GM18519 (cell line): ENCODE measurements around the gene DNAJB13.

Experiments
- ATAC-seq: cut with Tn5 transposase; IDR thresholded peaks from one replicate; pipeline ENCODE4 v1.9.1; 2021; ENCODE audit warnings: mild to moderate bottlenecking, moderate library complexity; ENCODE audit not compliant: unreplicated experiment, low FRiP score

DNAJB13 gene

DNA sequence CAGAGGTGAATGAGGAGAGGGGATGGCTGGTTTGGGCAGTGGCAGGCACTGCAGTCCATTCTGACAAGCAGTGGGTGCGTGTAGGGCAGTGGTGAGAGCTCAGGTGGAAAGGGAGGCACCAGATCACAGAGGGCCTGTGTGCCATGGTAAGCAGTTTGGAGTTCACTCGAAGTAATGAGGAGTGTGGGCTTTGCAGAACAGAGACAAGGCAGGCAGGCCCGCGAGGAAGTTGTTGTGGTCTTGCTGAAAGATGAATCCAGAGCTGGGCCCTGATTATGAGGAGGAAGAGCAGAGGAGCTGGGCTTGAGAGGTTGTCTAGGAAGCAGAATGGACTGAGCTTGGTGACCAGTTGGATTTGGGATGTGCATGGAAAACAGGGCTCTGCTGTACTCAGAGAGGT lies 1.6 kb upstream of the DNAJB13 start:
- ATAC-seq = no peak

DNA sequence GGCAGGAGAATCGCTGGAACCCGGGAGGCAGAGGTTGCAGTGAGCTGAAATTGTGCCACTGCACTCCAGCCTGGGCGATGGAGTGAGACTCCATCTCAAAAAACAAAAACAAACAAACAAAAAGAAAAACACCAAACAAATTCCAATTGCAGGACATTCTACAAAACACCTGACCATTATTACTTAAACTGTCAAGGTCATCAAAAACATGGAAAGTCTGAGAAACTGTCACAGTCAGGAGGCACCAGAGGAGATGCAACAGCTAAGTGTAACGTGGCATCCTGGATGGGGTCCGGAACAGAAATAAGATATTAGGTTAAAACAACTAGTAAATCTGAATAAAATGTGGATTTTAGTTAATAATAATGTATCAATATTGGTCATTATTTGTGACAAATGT lies 914 bp upstream of the DNAJB13 start:
- ATAC-seq = no peak

- ATAC-seq = no peak
Observed at GRCh38 chr11:73951797-73952196, 971 bp downstream of the DNAJB13 start.

GRCh38 chr11:73956876-73957653 lies 6.2 kb downstream of the DNAJB13 start:
- no peak for ATAC-seq

GRCh38 chr11:73957654-73958361 lies 7.0 kb downstream of the DNAJB13 start:
- ATAC-seq = no peak

DNA sequence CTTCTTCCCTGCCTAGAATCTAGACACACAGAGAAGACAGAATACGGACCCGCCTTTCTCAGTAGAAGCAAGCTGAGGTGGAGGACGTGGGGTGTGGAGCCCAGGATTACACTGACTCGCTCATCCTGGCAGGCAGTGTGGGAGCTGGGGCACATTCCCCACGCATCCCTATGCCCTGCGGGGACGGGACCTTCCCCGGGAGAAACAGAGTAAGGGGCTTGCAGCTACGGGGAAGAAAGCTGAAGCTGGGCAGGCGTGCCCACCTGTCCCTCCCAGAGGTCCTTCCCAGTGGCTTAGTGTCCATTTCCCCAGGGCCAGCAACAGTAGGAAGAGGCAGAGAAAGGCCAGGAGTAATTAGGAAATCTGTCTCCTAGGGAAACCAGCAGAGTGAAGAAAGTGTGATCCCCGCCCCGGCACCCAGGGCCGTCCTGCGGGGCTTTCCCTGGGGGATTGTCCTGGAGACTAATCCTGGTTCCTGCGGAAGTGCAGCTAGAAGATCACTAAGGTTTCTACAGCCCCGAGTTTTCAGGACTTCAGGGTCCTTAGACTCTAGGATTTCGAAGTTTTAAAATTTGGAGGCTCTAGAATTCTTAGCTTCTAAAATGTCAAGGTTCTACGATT lies 7.8 kb downstream of the DNAJB13 start:
- ATAC-seq = no peak

DNA sequence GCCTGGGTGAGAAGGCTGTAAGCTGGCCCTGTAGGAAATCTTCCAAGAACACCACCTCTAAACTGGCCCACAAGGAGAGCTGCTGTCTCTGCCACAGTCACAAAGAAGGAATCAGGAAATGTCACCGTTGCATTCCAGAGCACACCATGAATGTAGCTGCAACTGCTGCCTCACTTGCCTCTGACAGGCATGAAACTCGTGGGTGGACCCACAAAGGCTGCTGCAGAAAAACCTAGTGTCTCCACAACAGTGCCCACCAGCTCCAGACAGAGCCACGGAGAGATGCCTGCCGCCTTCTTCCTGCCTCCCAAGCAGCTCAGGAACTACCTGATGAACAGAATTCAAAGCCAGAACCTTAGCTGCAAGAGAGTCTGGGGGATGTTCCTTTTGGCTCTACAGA lies 10.5 kb downstream of the DNAJB13 start:
- ATAC-seq = no peak

GRCh38 chr11:73962101-73962705 lies 11.4 kb downstream of the DNAJB13 start:
- no peak for ATAC-seq

DNA sequence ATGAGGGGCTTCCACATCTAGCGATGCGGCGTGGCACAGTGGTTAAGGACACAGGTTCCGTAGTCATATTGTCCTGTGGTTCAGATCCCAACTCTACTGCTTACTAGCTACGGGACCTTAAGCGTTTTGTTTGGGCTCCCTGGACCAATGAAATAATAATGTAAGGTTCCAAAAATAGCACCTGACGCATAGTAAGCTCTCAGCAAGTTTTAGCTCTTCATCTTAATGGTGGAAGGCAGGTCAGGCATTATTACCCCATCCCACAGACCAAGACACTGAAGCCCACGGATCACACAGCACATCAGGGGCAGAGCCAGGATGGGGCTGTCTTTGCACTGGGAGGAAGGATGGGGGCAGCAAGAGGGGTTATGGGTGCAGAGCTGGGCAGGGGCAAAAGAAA lies 13.0 kb downstream of the DNAJB13 start:
- no peak for ATAC-seq

DNA sequence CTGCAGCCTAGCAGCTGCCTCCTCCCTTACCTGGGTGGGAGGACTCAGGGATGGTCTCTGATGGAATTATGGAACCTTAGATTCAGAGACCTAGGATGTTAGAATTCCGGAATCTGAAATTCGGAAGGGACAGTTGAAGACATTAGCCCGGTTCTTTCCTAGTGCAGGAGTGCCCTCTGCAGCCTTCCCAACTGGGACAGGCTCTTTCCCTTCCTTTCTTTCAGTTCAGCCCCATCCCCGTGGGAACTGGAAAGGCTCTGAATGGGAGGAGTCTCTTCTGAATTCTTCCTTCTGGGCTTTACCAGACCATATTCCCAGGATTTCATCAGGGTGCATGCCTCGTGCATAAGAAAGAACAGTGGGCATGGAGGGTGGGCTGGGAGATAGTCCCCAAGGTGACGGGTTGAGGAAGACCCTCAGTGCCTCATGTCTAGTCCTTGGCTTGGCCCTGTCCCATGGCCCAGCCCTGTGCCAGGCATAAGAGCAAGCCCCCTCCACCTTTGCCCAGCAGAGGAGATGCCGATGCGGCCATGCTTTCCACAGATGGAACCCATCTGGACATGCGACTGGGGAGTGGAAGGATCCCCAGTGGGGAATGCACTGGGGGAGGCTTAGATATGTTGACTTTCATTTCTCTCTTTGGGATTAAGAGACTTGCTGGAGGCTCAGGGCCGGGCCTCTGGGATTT lies 14.4 kb downstream of the DNAJB13 start:
- no peak for ATAC-seq

- ATAC-seq = no peak
Observed at GRCh38 chr11:73965764-73966121, 14.9 kb downstream of the DNAJB13 start.

DNA sequence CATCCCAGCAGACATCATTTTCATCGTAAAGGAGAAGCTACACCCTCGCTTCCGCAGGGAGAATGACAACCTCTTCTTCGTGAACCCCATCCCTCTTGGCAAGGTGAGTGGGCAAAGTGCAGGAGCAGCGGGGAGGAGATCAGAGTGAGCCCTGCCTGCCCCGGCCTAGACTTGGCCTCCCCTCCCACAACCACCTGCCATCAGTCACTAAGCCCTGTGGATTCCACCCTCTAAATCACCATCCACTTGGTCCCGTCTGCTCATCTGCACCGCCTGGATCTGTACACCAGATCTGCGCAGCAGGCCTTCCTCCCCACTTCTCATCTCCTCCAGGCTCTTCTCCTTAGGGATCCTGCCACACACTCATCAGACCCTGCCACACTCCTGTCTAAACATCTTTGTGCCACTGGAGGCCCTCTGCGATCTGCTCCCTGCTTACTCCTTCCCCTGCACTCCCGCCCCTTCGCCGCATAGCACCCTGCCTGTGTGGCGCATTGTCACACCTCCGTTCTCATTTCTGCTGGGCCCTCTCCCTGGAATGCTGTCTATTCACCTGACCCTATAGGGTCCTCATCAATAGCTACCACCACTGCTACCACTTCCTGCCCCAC lies 17.6 kb downstream of the DNAJB13 start:
- no peak for ATAC-seq

- ATAC-seq = no peak
Observed at GRCh38 chr11:73969091-73969490, 18.3 kb downstream of the DNAJB13 start.

DNA sequence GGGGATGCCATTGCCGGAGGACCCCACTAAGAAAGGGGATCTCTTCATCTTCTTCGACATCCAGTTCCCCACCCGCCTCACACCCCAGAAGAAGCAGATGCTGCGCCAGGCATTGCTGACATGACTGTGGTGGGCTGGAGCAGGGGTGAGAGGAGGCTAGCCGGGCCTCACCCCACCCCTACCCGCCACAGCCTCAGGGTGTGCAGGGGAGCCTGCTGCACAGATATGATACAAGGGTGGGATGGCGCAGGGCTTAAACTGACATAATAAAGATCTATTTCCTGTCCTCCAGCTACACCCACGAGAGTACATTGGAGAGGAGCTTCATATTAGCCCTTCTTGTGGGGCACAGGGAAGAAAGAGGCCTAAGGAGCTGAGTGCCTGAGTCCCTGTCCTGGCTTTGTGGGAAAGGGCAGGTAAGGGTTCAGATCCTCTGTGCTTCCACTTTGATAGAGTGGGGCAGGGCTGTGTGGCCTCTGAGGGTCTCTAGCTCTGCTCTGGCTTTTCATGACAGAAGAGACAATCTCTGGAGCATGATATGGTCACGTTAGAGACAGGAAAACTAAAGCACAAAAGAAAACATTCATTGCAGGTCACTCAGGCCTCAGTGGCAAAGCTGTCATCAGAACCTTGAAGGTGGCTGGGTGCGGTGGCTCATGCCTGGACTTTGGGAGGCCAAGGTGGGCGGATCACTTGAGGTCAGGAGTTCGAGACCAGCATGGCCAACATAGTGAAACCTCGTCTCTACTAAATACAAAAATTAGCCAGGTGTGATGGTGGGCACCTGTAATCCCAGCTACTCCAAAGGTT lies 19.4 kb downstream of the DNAJB13 start:
- no peak for ATAC-seq

GRCh38 chr11:73971175-73971719 lies 20.4 kb downstream of the DNAJB13 start:
- ATAC-seq = no peak

GRCh38 chr11:73972187-73972586 lies 21.4 kb downstream of the DNAJB13 start:
- ATAC-seq = no peak

GRCh38 chr11:73972620-73973449 lies 22.0 kb downstream of the DNAJB13 start:
- ATAC-seq = no peak
